HEK293 (cell line): ENCODE measurements around the gene SPATS1.

Source experiments
- ZBTB7A ChIP-seq: fragments of 450-650 bp; formaldehyde crosslinking; IDR thresholded peaks from 2 replicates; pipeline ENCODE4 v1.5.1; 2016; ENCODE audit warnings: low read depth, missing biosample characterization, missing genetic modification characterization
- ZNF184 ChIP-seq: fragments of 450-650 bp; IDR thresholded peaks from 2 replicates; pipeline ENCODE4 v1.5.1; 2018; ENCODE audit warnings: missing biosample characterization, mild to moderate bottlenecking, missing genetic modification characterization
- ZNF24 ChIP-seq: fragments of 450-650 bp; formaldehyde crosslinking; IDR thresholded peaks from 2 replicates; pipeline ENCODE4 v1.5.1; 2016; ENCODE audit warnings: missing biosample characterization, missing genetic modification characterization
- ZNF274 ChIP-seq, 2 experiments: fragments of 200-500 bp in 1 of 2; fragments of 450-650 bp in 1 of 2; sonication (Bioruptor generic) in 1 of 2; formaldehyde crosslinking in 1 of 2; IDR thresholded peaks; 2 replicates each; pipeline versions ENCODE4 v1.5.1 to v1.6.1; 2014 to 2016; ENCODE audit warnings: borderline replicate concordance in 1 of 2, inconsistent platforms in 1 of 2, low read length in 1 of 2, missing biosample characterization in 1 of 2, missing genetic modification characterization in 1 of 2
- ZNF514 ChIP-seq: fragments of 450-650 bp; formaldehyde crosslinking; IDR thresholded peaks from 2 replicates; pipeline ENCODE4 v1.5.1; 2016; ENCODE audit warnings: missing biosample characterization, missing genetic modification characterization
- ZSCAN30 ChIP-seq: fragments of 450-650 bp; IDR thresholded peaks from 2 replicates; pipeline ENCODE4 v1.5.1; 2018; ENCODE audit warnings: missing biosample characterization, mild to moderate bottlenecking, missing genetic modification characterization, moderate library complexity
- TF ChIP-seq, protein P1 (sequence below): fragments of 450-650 bp; formaldehyde crosslinking; IDR thresholded peaks from 2 replicates; pipeline ENCODE4 v1.5.1; 2016; ENCODE audit warnings: missing biosample characterization, missing genetic modification characterization, low read depth

DNA sequence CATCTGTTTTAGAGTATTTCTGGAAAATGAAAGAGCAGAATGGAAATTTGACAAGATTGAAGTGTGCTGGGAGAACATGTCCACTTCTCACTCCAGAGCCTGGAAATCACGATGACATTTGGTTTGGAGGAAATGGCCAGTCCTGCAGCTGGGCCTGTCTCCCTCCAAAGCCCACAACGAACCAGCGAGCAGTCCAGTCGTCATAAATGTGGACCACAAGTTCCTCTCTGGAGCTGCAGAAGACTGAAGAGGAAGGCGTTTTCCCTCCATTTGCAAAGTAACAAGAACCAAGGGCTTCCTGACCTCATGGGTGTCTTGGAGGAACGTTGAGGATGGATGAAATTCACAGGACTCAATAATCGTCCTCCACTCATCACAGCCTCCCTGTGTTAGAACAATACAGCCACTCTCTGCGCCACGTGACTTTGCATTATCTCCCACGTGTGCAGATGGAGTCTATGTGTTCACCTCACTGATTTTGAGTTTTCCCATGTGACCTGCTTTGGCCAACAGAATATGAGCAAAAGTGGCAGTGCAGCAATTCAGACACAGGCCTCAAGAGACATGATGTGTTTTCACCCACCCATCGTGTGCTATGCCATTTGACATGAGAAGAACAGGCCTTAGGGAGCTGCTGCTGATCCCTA is 9.1 kb upstream of the SPATS1 start:
- TF ChIP-seq, protein P1, sequence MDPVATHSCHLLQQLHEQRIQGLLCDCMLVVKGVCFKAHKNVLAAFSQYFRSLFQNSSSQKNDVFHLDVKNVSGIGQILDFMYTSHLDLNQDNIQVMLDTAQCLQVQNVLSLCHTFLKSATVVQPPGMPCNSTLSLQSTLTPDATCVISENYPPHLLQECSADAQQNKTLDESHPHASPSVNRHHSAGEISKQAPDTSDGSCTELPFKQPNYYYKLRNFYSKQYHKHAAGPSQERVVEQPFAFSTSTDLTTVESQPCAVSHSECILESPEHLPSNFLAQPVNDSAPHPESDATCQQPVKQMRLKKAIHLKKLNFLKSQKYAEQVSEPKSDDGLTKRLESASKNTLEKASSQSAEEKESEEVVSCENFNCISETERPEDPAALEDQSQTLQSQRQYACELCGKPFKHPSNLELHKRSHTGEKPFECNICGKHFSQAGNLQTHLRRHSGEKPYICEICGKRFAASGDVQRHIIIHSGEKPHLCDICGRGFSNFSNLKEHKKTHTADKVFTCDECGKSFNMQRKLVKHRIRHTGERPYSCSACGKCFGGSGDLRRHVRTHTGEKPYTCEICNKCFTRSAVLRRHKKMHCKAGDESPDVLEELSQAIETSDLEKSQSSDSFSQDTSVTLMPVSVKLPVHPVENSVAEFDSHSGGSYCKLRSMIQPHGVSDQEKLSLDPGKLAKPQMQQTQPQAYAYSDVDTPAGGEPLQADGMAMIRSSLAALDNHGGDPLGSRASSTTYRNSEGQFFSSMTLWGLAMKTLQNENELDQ (tag by site-specific recombination) = no peak
- TF ChIP-seq ZNF24 = no peak
- TF ChIP-seq ZSCAN30 (tag by site-specific recombination) = no peak
- no peak for TF ChIP-seq ZNF514
- no peak for TF ChIP-seq ZNF184 (tag by site-specific recombination)
- TF ChIP-seq ZBTB7A (tag by site-specific recombination) = no peak
- no peak for TF ChIP-seq ZNF274 (IDR thresholded peaks at IDR 0.05; ENCODE audit: low read length)
- TF ChIP-seq ZNF274 (tag by site-specific recombination; IDR thresholded peaks at IDR 0.05; ENCODE audit: borderline replicate concordance) = no peak
